ENCODE data around the gene TMEM38B. TPM values are rescaled to one million over a fixed set of nuclear protein-coding genes. Genes with fewer than 3 reads are reported as not detected.
"Not testable (repeated sequence)": the region's sequence is repeated elsewhere in the genome, so short reads cannot be mapped to it uniquely, and the experiment has no call there.

The TMEM38B gene
- total RNA-seq, 1 donor from 2014 or later = 6.8 TPM

DNA sequence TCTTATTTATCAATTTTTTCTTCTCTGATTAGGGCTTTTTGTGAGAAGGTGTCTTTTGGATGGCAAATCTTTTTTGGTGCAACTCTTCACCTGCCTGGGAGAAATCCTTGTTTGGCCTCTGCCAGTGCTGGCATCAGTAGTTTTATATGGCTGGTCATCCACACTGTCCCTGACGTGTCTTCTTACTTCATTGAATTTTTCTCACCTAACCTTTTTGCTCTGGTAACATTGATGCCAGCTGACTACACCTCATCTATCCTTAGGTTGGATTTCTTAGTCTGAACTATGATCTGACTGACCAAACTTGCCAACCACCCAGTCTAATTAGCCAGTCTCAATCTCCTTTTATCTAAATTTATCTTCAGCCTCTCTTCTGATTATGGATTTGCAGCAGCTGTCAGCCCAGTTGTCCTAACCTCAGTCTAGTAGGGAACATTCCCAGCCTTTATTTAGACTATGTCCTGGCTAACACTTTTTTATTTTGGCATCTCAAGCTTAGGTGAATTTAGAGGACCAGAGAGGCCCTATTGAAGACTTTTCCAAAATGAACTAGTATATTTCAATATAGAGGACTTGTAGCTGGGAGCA lies 10.6 kb upstream of the TMEM38B start:
- no peak for DNase-seq

DNA sequence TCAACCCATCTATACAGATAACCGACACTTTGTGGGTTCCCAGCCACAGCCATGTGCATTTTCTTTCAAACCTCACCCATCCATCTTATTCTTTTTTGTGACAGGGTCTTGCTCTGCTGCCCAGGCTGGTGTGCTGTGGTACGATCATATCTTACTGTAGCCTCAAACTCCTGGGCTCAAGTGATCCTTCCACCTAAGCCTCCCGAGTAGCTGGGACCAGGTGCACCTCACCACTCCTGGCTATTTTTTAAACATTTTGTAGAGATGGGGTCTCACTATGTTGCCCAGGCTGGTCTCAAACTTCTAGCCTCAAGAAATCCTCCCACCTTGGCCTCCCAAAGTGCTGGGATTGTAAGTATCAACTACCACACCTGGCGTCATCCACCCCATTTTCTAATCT lies 7.4 kb upstream of the TMEM38B start:
- no peak for DNase-seq

DNA sequence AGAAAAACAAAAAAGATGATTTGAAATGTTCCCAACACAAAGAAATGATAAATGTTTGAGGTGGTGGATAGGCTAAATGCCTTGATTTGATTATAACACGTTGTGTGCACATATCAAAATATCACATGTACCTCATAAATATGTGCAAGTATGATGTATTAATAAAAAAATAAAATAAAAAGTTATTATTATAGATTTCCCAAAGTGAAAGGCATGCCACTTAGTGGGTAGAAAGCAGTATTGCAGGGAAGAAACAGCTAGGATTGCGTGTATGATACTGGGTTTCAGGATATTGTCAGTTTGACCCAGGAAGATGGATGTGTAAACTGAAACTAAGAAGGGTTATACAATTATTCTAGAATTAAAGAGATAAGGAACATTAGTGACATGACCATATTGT lies 3.6 kb upstream of the TMEM38B start:
- DNase-seq = peak; percentile 52

DNA sequence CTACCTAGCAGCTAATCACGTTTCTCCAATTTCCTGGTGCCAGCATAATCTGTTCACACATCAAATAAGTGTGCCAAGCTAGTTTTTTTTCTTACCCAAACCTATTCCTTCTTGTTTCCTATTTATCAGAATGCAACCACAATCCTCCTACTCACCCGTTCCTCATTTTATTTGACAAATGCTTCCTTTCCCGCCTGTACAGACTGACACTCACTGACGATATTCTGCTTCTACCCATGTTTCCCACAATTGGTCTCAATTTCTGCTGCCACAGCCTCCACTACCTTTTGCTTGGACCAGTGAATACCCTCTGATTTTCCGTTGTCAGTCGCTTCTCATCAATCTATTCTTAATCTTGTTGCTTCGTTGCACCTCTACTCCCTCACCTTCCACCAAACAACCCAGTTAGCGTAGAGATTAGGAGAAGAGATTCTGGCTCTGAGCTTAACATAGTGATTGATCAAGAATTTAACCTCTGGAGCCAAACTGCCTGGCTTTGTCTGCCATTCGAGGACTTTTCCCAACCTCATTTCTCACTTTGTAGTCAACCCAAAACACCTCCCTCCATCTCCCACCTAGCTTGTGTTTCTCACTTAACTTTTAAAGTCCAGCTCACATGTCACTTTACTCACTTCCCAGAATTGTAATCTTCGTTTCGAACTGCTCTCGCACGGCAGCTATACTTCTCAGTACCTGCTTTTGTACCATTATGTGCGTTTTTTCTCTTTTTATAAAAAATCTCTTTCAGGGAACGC lies 729 bp upstream of the TMEM38B start:
- peak; percentile 44 for DNase-seq

DNA sequence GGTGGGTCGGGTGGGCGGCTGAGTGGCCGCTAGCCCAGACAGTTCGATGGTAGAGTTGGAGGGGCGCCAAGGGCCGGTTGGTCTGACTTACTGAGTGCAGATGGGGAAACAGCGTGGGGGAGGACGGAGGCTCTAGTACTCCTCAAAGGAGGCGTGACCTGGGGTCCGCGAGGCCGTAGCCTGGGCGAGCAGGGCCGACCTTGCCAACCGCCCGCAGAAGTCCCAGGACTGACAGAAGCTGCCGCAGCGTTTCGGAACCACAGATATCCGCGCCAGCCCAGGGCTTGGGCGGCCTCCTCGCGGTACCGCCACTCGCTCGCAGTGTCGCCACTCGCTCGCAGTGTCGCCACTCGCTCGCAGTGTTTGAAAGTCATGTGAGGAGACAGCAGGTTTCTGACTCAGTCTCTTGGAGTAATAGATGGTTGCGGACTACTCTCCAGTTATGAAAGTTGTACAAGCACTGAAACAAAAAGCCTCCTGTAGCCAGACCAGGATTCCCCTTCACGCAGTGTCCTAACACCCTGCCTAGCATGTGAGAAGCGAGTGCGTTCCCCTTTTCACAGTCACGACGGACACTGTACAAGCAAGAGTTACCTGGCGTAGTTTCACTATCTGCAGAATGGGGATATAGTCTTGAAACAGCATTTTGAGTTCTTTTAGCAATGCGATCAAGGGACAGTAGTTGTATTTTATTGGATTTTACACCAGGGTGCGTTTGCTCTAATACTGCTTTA lies 674 bp downstream of the TMEM38B start:
- DNase-seq = peak; percentile 55

DNA sequence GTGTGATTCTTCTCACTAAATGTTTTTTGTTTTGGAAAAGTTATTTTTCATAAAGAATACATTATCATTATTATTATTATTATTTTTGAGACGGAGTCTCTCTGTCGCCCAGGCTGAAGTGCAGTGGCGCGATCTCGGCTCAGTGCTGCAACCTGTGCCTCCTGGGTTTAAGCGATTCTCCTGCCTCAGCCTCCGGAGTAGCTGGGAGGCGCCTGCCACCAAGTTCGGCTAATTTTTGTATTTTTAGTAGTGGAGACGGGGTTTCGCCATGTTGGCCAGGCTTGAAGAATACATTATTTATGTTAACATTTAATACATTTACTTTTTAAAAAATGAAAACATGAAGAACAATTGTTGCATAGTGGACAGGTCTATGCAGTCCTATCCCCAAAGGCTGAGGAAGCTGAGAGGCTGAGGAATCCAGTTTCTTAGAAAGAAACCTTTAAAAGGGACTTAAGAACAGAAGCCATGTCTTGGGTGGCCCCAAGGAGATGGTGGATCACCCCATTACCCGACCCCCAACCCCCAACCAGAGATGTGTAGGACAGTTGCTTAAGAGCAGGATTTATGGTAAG lies 2.0 kb downstream of the TMEM38B start:
- no peak for DNase-seq

DNA sequence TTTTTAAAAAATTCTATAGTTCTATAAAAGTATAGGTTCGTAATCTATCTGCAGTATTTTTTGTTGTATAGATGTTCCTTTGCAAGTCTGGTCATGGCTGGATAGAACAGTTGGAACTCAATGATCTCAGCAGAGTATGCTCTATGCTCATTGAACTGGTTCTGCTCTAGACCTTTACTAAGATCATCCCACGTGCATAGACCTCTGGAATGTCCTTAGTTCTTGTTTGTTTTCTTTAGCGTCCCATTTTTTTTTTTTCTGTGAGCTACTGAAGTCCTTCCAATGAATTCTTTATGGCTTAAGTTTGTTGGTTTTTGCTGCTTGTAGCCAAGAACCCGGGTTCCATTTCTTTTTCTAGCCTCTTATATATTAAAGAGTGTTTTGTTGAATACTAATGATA lies 3.5 kb downstream of the TMEM38B start:
- DNase-seq = no peak

DNA sequence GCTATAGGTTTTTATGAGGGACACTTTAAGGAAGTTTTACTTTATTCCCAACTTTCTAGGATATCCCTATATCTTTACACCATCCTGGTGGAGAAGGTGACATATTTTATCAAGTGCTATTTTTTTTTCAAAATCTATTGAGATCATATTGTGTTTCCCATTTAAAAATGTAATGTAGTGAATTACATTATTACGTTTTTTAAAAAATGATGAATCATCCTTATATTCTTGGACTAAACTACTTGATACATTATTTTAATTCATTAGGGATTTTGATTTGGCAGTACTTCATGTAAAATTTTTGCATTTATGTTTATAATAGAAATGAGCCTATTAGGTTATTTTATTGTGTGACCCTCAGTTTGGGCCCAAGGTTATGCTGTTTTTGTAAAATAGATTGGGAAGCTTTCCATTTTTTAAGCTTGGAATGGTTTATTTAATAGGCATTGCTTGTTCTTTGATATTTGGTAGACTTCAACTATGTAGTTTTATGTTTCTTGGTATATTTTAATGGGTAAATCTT lies 4.1 kb downstream of the TMEM38B start:
- no peak for DNase-seq

DNA sequence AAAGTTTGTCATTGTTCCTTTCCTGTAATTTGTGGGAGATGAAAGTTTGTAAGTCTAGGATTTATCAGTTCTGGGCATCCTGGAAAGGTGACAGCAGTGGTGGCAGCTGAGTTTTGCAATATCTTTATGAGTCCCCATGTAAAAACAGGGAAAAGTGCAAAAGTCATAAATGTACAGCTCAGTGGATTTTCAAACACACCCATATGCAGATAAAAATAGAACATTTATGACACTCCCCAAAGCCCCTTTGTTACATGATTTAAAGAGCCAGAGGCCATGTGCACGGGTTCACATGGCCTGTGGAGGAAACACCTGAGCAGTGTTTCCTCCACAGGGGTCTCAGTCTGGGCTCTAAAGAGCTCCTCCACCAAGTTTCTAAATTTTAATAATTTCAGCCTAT lies 6.3 kb downstream of the TMEM38B start:
- DNase-seq = peak; percentile 4

DNA sequence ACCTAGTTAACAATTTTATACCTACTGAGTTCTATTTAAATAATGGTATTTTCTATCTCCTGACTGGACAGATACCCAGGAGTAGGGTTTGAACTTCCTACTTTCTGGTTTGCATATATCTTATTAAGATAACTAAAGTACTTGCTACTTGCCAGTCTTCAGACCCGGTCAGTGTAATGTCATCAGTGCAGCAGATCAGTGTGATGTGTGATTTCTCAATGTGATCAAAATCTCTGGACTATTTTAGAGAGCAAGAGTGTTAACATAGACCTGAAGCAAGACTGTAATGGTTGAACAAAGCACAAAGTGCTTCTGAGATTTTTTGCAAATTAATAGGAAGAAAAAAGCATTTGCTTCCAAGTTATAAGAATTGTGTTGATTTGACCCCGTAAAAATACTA lies 6.8 kb downstream of the TMEM38B start:
- DNase-seq = no peak

DNA sequence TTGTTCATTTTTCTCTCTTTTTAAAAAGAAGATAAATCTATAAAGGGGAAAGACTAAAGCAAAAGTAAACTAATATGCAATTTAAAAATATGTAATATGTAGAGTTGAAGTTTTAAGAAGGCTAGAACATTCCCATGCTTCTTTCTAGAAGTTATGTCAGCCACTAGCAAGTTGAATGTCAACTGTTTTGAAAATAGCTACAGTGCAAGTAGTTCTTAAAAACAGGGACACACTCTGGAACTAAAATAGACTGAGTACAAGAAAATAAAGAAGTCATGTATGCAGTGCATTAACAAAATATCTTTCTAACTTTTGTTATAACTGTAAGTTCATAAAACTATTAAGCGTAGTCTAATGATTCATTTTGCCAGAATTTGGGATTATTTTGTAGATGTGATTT lies 7.9 kb downstream of the TMEM38B start:
- DNase-seq = no peak

DNA sequence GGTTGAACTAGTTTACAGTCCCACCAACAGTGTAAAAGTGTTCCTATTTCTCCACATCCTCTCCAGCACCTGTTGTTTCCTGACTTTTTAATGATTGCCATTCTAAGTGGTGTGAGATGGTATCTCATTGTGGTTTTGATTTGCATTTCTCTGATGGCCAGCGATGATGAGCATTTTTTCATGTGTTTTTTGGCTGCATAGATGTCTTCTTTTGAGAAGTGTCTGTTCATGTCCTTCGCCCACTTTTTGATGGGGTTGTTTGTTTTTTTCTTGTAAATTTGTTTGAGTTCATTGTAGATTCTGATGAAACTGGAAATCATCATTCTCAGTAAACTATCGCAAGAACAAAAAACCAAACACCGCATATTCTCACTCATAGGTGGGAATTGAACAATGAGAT lies 9.3 kb downstream of the TMEM38B start:
- DNase-seq = not testable (repeated sequence)

DNA sequence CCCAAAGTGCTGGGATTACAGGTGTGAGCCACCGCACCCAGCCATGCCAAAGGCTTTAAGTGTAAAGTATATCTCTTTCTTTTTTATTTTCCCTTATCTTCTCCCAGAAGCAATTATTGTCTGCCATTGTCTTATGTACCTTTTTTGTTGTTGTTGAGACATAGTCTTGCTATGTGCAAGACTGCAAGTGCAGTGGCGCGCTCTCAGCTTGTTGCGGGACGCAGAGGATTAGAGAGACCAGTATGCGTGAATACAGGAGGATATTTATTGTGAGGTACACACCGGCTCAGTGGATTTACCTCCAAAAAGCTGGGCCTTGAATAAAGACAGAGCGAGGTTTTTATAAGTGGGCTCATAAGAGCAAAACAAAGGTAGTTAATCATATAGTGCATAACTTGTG lies 11.8 kb downstream of the TMEM38B start:
- no peak for DNase-seq

DNA sequence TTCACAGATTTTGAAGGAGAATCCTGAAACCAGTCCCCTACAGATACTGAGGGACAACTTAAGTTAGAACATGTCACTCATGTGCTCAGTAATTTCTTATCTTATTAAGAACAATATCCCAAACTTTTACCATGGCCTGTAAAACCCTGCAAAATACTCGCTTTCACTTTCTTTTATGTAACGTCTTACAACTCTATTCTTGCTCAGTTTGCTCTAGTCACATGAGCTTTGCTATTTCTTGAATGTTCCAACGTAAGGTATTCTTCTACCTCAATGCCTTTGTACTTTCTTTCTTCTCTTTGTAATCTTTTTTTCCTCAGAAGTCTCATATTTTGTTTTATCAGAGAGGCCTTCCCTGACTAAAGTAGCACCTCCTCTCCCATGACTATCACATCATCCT lies 14.1 kb downstream of the TMEM38B start:
- no peak for DNase-seq

DNA sequence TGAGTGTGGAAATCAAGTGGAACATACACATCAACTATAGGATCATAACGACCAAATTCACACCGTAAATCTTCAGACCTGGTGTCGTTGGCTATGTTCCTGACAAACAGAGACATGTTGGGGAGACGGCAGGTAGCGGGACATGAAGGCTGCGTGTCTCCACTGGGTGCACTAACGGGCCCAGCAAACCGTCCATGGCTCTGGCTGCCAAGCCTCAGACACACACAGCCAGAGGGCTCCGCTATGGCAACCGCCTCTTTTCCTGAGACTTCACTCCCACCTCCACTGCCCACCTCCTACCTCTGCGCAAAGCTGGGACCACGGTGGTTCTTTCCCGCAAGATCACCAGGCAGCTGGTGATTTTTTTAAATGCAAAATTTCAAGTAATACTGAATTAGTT lies 16.3 kb downstream of the TMEM38B start:
- DNase-seq = no peak

DNA sequence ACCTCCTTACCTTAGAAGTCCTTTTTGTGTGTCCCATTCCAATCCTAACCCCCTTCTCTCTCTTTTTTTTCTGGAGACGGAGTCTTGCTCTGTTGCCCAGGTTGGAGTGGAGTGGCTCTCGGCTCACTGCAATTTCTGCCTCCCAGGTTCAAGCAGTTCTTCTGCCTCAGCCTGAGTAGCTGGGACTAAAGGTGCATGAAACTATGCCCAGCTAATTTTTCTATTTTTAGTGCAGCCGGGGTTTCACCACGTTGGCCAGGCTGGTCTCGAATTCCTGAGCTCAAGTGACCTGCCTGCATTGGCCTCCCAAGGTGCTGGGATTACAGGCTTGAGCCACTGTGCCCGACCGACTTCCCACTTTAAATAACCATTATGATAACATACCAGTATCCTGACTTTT lies 17.5 kb downstream of the TMEM38B start:
- DNase-seq = no peak

DNA sequence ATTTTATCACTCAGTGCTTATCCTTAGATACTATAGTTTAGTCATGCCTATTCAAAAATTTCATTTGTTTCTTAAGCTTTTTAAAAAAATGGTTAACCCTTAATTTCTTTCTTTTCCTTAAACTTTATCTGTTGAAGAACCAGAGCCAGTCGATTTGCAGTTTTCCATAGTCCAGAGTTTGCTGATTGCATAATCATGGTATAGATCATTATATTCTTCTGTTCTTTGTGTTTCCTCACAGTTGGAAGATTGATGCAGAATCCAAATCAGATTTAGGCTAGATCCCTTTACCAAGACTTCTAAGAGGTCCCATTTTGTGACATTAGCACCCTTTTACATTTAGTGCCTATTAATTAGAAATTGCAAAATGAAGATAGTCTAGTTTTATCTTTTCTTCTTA lies 18.0 kb downstream of the TMEM38B start:
- DNase-seq = no peak

DNA sequence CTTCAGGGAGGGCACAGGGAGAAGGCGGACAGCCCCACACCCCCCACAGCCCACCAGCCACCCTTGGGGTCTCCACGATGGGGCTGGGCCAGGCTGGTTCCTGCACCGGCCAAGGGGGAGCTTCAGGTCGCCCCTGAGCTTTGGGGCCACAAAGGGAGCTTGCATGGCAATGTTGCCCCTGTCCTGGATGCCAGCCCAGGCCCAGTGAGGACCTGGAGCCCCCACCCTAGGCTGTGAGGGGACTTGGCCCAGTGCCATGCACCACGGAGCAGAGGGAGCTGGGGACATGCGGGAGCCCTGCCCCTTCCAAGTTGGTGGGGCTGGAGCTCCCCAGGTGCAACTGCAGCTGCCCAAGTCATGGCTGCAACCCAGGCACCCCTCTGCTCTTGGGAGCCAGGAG lies 18.4 kb downstream of the TMEM38B start:
- no peak for DNase-seq

DNA sequence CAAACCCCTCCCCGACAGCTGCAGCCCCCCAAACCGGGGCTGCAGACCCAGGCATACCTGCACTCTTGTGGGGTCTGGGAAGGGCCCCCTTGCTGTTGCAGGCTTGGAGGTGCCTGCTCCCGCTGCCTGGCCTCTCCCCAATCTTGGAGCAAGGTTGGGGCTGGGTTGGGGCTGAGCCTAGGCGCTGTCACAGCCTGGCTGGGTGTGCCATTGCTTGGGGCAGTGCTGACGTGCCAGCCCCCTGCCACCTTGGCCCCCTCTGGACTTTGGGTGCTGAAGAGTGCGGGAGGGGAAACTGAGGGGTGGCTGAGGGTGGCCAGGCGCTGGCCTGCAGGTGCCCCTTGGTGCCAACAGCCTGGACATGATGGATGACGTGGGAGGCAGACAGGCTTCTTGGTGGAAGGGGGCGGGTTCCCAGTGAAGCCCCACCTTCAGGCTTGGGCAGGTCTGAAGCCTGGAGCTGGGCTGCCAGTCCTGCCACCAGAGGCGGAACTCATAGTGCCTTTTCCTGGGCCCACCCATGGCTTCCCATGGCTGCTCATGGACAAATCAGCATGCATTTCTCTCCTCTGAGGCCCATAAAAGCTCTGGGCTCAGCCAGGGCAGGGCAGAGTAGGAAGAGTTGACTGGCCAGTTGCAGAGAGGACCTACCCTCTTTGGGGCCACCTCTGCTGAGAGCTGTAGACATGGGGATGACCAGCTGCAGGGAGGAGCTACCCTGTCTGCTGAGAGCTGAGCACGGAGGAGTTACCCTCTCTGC lies 19.1 kb downstream of the TMEM38B start:
- no peak for DNase-seq

DNA sequence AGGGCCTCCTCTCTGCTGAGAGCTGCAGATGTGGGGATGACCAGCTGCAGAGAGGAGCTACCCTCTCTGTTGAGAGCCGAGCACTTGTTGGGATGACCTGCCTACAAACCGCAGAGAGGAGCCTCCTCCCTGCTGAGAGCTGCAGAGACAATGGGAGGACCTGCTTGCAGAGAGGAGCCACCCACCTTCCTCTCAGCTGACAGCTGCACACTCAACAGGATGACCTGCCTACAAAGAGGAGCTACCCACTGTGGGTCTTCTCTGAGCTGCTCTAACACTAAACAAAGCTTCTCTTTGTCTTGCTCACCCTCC lies 19.6 kb downstream of the TMEM38B start:
- no peak for DNase-seq

DNA sequence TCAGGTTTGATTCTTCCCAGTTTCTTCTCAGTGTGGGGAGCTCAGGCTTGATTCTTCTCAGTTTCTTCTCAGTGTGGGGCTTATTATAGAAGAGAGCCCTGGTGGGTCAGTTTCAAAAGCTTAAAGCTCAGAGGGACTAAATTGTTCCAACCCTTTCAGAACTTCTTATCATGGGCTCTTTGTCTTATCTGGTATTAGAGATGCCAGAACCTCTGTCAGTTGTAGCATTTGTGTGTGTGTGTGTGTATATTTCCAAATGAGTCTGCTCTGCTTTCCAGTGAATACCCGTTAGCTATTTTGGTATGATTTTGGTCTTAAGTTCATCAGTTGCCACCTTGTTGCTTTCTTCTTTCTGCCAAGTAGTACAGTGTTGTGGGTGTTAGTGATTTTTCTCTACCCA lies 21.8 kb downstream of the TMEM38B start:
- DNase-seq = no peak

DNA sequence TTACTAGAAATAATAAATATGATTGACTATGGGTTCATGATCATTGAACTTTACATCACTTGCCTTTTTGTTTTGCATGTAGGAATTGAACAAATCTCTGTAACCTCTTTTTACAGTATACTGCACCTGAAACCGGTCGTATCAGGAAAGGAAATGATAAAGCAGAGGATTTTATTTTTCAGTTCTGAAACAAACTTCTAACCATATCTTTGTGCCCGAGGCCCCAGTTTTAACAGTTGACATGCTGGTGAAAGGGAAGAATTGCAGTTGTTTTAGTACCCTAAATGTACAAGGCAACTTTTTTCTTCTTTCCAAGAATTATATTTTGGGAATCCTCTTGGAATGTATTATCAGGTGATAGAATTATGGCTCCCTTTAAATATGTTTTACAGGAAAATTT lies 27.8 kb downstream of the TMEM38B start:
- no peak for DNase-seq

DNA sequence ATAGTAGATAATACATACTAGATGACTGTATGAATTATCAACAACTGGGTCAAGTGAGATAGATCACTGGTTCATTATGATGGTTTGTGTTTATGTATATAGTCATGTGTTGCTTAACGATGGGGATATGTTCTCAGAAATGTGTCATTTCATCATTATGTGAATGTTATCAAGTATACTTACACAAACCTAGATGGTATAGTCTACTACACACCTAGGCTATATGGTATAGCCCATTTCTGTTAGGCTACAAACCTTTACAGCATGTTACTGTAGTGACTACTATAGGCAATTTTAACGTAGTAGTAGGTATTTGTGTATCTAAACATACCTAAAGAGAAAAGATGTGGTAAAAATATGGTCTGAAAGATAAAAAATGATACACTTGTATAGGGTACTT lies 31.0 kb downstream of the TMEM38B start:
- no peak for DNase-seq
